GM13976 (cell line): ENCODE data around the gene TRAPPC12.

Experiments
- DNase-seq: peaks from one replicate; pipeline ENCODE4 v3.0.0; 2012; ENCODE audit warnings: low spot score
- CTCF ChIP-seq: IDR thresholded peaks from 2 replicates; pipeline ENCODE4 v1.5.1; 2012; ENCODE audit warnings: borderline replicate concordance, mild to moderate bottlenecking; ENCODE audit not compliant: insufficient read depth; ENCODE audit errors: extremely low read depth, missing control alignments, control extremely low read depth
- in situ Hi-C: fragments of 300-500 bp; cut with MboI; formaldehyde crosslinking; loops from one replicate; pipeline ENCODE4 v1.12.0; 2022; ENCODE audit warnings: low sequenced_read_pairs, mixed read lengths, inconsistent platforms; ENCODE audit not compliant: unreplicated experiment

TRAPPC12 gene

GRCh38 chr2:3432693-3433338 lies 53.3 kb downstream of the TRAPPC12 start:
- no peak for DNase-seq
- in situ Hi-C loops, result no loop called here
- no peak for TF ChIP-seq CTCF

GRCh38 chr2:3433339-3433699 lies 53.8 kb downstream of the TRAPPC12 start:
- in situ Hi-C loops, result no loop called here
- no peak for TF ChIP-seq CTCF
- DNase-seq, result no peak

GRCh38 chr2:3433776-3434400 lies 54.4 kb downstream of the TRAPPC12 start:
- no peak for TF ChIP-seq CTCF
- DNase-seq, result no peak
- in situ Hi-C loops, result no loop called here

DNA sequence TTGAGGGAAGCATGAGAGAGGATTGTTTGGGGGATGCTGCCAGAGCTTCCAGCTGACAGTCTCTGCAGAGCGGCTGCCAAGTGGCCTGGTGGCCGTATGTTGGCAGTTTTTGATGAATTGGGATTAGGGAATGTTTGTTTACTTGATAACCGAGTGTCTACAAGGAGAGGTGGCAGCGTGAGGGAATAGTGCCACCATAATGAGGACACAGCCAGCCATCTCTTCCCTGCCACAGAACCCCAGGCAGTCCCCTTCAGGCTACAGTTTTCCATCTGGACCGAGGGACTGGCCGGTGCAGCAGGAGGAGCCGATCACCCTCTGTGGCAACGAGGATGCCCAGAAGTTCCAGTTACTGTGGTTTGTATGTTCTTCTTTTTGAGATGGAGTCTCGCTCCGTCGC lies 55.2 kb downstream of the TRAPPC12 start:
- TF ChIP-seq CTCF, result no peak
- no peak for DNase-seq
- in situ Hi-C loops, result no loop called here

DNA sequence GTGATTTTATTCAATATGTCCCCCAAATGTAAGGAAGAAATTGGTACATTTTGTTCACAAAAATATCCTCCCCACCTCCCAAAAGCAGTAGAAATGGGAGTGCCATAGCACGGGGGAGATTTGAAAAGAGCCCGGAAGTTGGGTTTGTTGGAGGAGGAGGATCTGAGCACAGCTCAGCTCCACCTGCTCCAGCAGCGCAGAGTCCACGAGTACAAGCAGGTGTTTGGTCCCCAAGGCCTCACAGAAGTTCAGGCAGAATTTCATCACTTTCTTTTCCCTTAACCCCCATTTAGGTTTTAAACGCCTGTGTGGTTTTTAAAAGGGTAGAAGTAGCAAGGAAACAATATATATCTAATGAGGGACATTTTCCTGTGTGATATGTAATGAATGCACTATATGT lies 56.0 kb downstream of the TRAPPC12 start:
- in situ Hi-C loops, result no loop called here
- no peak for TF ChIP-seq CTCF
- no peak for DNase-seq

GRCh38 chr2:3440477-3440876 lies 61.0 kb downstream of the TRAPPC12 start:
- DNase-seq, result no peak
- in situ Hi-C loops, result no loop called here
- no peak for TF ChIP-seq CTCF
